HG03135 (cell line): ENCODE measurements around the gene DRAXIN.

Experiments
- ATAC-seq: cut with Tn5 transposase; IDR thresholded peaks from one replicate; pipeline ENCODE4 v1.9.1; 2021; ENCODE audit warnings: mild to moderate bottlenecking, moderate library complexity; ENCODE audit not compliant: unreplicated experiment

The DRAXIN gene

DNA sequence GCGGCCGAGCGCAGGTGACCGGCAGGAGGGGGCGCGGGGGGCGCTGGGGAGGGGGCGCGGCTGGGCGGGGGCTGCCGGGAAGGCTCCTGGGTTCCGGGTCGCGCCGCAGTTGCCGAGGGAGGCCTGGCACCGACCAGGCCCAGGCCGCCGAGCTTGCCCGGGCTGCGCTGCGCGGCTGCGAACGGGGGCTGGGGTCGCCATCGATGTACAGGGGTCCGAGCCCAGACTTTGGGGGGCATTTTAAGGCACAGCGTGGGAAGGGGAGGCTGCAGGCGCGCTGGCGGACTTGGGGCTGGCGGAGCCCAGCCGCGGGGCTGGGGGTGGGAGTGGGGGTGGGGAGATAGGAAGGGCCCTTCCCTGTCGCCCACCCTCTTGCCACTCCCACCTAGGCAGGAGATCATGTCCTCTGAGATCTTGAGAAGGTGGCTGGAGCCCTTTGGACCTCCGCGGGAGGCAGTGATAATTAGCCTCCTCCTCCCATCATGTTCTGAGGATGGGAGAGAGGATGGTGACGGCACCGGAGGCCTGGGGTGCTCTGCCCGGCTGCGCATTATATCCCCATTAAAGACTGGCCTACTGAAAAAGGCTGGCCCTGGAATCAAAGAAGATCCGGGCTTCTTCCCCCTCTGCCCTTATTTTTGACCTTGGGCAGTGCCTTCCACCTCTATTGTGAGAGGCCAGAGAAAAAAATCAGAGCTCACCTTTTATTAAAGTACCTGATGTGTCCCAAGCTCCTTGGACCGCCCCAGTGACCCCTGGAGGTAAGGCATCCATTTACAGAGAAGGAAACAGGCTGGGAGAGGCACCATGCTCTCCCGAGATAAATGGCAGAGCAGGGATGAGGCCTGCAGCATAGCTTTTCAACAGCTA lies 36.3 kb upstream of the DRAXIN start:
- ATAC-seq: peak; percentile 12

DNA sequence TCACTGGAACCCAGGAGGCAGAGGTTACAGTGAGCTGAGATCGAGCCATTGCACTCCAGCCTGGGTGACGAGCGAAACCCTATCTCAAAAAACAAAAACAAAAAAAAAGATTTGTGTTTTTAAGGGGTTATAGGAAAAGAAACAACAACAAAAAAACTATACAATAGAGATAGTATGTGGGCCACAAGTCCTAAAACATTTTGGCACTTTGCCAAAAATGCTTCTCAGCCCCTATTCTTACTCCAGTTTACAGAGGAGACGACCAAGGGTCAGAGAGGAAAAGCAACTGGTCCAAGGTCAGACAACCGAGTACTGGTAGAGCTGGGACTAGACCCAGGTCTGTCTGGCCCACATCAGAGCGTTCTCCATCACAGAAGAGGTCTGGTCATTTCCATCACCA lies 33.9 kb upstream of the DRAXIN start:
- ATAC-seq: no peak

DNA sequence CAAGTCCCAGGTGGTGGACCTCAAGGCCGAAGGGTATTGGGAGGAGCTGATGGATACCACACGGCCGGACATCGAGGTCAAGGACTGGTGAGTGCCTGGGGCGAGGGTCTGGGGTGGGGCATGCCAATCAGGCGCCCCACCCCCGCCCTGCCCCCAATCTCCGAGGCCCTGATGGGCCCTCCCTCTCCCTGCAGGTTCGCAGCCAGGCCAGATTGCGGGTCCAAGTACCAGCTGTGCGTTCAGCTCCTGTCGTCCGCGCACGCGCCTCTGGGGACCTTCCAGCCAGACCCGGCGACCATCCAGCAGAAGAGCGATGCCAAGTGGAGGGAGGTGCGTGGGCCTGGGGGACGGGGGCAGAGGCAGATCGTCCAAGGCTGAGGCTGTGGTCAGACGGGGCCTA lies 33.0 kb upstream of the DRAXIN start:
- no peak for ATAC-seq

DNA sequence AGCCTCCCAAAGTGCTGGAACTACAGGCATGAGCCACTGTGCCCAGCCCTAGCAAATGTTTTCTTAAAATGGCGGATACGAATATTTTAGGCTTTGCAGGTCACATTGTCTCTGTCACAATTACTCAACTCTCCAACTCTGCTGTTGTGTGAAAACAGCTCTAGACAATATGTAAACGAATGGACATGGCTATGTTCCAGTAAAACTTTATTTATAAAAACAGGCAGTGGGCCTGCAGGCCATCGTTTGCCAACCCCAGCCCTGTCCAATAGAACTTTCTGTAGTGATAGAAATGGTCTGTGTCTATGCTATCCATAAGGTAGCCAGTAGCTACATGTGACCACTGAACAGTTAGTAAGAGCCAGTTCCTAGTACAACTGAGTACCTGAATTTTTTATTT lies 31.8 kb upstream of the DRAXIN start:
- ATAC-seq: no peak

DNA sequence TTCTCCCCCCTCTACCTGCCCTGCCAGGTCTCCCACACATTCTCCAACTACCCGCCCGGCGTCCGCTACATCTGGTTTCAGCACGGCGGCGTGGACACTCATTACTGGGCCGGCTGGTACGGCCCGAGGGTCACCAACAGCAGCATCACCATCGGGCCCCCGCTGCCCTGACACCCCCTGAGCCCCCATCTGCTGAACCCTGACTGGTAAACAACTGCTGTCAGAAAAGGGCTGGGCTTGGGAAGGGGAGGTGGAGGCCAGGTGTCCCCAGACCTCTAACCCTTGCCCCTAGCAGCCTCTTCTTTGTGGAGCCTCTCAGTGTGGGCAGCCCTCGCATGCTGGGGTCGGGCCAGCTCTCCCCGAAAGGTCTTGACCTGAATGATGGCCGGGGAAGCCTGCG lies 30.4 kb upstream of the DRAXIN start:
- ATAC-seq: no peak

DNA sequence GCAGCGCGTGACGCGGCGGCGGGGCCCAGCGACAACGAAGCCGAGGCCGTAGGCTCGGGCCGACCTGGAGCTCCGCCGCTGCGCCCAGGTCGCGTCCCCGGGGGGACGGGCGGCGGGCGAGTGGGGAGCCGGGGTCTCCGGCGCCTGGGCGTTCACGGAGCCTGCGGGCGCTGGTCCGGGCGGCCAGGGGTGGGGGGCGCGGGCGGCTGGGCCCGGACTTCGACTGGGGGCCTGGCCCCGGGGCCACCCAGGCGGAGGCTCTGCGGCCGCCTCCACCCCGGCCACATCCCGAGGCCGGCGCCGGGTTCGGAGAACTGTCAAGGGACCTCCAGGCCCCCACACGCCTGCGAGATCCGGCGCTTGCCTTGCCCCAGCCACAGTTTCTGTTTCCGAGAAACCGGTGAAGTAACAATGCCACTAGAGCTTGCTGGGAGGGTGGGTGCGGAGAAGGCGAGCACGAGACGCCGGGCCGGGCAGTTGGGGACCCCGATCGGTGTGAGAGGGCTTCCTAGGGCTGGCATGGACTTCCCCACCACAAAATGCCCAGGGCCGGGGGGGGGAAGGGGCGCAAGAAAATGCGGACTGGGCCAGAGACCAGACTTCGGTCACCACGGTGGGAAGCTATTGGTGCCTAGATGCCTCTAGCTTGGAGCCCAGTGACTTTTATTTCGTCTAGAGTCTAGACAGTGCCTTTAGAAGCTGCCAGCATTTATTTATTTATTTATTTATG lies 27.0 kb upstream of the DRAXIN start:
- peak; percentile 53 for ATAC-seq

DNA sequence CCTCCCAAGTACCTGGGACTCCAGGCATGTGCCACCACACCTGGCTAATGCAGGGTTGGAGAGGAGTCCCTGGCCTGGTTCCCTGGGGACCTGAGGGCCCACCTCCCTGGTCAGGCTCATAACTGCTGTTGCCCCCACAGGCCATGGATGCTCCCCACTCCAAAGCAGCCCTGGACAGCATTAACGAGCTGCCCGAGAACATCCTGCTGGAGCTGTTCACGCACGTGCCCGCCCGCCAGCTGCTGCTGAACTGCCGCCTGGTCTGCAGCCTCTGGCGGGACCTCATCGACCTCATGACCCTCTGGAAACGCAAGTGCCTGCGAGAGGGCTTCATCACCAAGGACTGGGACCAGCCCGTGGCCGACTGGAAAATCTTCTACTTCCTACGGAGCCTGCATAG lies 23.0 kb upstream of the DRAXIN start:
- no peak for ATAC-seq

DNA sequence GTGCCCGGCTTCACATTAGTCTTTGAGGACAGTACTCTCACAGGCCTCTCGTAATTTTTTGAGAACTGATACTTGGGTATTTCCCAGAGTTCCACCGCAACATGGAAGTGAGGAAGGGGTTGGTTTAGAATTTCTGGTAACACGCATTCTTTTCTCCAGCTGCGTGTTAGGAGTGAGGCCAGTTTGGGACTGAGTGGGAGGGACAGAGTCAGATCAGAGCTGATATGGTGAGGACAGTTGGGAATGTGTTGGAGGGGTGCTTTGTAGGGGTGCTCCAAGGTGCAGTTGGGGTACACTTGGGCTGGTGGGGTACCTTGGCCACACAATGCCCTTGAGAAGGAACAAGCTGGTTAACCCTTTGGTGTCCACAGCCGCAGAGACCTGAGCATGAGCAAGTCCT lies 20.8 kb upstream of the DRAXIN start:
- no peak for ATAC-seq

DNA sequence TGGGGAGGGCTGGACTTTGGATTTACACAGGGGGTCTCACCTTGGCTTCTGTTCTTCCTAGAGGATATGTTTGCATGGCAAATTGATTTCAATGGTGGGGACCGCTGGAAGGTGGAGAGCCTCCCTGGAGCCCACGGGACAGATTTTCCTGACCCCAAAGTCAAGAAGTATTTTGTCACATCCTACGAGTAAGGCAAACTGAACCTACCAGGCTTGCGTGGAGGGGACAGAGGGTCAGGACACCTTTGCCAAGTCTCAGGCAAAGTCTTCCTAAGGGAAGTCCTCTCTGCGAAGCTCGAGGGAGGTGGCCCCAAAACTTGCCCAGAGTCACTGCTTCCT lies 20.3 kb upstream of the DRAXIN start:
- no peak for ATAC-seq

DNA sequence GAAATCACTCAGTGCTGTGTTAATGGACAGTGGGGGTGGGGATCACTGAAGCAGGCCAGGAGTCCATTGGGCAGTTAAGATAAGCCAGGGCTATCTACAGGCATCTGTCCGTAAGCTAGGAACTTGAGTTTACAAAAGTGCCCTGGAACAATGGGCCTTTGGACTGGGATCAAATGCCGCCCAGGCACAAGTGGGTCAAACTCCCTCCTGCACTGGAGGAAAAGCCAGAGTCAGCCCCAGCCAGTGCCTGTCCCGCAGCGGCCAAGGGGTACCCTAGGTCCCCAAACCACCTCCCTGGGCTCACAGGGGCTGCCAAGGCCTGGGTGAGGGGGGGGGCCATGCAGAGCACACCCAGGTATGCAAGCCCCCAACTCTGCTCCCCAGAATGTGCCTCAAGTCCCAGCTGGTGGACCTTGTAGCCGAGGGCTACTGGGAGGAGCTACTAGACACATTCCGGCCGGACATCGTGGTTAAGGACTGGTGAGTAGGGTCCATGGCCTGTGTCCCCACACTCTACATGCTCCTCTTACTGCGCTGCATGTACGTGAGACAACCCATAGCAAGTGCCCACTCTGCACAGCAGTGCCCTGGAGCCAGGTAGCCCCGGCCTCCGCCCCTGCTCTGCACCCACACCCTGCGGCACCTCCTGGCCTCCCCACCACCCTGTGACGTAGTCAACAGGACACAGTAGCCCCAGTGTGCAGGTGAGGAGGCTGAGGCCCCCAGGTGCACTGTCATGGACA lies 19.8 kb upstream of the DRAXIN start:
- no peak for ATAC-seq

DNA sequence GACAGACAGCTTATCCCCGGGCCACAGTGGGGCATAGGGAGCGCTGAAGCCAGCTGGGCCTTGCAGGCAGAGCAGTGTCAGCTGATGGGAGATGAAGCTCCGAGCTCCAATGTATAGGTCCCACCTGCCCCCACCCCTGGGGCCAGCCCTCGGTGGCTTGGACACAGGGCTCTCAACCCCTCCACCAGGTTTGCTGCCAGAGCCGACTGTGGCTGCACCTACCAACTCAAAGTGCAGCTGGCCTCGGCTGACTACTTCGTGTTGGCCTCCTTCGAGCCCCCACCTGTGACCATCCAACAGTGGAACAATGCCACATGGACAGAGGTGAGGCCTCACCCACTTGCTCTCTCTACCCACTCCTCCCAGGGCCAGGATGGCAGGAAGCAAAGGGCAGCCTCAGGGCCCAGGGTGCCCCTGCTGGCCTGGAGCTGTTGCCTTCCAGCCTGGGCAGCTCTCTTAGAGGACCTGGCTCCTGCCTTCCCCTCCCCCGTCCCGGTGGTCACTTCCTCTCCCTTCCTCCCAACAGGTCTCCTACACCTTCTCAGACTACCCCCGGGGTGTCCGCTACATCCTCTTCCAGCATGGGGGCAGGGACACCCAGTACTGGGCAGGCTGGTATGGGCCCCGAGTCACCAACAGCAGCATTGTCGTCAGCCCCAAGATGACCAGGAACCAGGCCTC lies 18.3 kb upstream of the DRAXIN start:
- ATAC-seq: no peak

DNA sequence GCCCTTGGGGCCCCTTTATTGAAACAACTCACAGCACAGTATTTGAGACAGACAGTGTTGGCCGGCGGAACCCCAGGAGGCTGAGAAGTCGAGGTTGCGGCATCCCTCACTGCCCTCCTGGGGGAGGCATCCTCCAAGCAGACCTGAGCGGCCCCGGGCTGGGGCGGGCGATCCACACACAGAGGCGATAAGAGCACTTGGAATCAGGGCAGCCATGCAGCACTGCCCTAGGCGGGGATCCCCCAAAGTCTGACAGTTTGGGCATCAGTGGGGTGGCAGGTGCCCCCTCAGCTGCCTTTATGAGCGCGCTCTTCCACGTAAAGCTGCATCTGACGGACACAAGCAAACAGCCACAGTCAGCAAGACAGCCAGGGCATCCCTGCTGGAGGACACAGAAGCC lies 17.0 kb upstream of the DRAXIN start:
- no peak for ATAC-seq

DNA sequence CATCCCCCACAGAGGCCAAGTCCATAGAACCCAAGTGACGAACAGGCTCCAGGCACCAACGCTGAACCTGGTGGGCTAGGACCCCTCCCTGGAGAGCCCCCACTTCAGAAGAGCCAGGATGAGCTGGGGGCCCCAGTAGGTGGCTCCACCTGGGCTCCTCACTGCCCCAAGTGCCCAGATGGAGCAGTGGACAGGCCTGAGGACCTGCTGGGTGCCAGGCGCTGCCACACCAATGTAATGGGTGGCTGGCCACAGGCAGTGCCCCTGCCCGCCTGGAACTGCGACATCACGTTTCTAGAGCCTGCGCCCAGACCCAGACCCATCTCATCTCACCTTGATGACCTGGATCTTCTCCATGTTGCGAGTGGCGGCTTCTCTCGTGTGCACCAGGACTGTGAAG lies 16.2 kb upstream of the DRAXIN start:
- no peak for ATAC-seq

DNA sequence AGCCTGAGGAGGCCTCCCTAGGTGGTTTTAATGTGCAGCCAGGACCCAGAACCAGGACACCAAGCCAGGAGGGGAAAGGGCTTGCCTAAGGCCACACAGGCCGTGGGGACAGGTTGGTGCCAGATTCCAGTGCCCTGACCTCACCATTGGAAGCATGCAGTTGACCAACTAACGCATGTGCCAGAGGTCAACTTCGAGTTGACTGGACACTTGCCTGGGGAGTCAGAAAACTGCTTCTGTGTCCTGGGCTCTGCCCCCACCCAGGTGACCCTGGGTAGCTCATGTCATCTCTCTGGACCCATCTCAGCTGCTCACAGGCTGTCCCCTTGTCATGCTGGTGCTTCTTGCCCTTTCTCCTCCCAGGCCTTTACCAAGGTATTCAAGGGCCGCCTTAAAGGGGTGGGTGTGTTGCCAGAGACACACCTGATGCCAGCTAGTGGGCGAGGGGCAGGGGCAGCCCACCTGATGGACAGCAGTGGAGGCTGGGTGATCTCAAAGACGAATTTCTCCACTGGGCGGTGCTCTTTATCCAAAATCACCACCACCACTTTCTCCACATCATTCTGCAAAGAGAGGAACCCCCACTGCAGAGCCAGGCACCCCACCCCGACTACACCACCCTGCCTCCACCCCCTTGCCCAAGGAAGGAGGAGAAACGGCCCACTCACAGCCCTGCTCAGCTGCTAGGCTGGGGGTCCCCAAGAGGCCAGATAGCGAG lies 15.0 kb upstream of the DRAXIN start:
- ATAC-seq: no peak

DNA sequence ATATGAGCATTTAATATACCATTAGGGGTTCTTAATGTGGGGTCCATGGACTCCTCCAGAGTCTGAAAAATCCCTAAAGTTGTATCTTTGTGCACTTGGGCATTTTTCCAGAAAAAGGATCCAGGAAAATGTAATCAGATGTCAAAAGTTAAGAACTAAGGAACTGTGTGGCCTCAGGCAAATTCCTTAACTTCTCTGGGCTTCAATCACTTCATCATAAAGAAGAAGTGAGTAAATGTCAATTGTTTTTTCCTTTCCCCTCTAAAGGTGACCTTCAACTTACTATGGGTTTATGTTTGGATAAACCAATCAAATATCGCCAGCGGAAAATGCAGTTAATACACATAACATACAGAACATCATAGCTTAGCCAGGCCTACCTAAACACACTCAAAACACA lies 13.1 kb upstream of the DRAXIN start:
- ATAC-seq: no peak

DNA sequence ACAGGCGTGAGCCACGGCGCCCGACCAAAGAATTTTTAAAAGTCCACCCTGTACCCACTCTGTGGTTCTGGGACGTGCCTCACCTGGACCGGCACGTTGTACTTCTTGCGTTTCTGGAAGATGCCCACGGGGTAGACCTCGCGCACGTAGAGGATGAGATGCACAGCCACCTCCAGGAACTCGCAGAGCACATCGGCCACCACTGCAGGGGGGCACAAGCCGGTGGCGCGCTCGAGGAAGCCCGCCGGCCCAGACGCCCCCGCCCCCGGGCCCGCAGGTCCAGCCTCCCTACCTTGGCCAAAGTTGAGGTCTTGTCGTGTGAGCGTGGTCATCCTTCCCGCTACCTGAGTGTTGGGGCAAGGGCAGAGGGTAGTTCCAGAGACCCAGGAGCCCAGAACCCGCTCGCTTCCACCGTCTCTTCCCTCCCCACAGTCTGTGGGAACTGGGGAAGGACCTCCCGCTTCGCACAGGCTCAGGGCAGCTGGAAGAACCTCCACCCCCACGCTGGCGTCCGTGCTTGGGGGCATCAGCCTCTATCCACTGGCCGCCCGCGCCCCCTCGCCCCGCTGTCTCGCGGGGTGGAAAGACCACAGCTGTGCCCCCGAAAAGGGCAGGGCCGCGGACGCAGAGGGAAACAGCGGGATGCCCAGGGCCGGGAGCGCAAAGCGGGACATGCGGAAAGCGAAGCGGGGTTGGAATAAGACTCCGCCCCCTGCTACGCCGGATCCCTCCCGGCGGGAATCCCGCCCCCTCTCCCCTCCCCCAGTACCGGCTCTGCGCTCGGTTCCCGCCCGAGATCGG lies 11.0 kb upstream of the DRAXIN start:
- peak; percentile 25 for ATAC-seq

DNA sequence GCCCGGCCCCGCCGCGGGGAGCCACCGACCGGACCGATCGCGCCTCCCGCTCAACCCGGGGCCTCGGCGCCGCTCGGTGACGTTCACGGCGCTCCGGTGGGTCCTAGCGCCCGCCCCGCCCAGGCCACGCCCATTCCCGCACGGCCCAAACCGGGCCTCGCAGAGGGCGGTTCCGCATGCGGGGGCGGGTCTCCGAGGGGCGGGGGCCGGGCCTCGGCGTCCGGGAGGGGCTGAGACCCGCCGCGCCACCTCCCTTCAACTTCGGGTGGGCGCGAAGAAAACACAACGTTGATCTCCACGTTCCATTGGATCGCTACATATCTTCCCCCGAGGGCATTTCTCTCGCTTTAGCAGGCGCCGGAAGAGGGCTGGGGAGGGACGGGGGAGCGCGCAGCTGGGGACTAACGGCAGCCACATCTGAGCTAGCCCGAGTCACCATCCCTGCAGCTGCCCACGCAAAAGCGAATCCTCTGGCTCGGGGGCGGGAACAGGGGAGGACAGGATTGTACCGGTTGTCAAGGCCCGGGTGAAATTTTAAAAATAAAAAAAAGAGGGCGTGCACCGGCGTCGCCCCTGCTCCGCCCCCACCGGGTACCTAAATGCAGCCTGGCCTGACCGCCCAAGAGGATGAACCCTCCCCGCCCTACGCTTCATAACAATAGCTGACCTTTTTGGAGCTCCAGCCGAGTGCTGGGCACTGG lies 10.3 kb upstream of the DRAXIN start, which contains the start of gene MAD2L2:
Gene MAD2L2, minus strand, starts transcription at position 78 of the 701 bp plus-strand sequence. CDS start 547 bp downstream, outside the sequence.
- ATAC-seq: peak; percentile 82

DNA sequence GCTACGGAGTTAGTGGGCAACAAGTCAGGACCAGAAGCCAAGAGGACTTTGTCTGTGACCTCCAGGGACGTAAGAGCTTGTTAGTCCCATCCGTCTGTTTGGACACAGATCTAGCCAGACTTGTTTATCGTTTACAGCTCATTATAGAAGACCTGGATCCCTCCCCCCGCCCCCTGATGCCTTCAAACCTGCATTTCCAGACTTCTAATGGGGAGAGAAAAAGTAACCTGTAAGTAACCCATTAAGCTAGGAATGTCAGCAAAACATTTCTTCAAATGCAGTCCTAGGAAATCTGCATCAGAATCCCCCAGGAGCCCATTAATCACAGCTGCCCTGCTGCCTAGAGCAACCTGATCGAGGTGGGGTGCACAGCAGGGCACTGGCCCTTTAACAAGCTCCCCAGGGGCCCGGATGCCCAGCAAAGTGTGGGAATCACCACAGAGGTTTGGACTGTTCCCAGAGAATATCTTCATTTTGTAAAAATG lies 9.2 kb upstream of the DRAXIN start:
- no peak for ATAC-seq

DNA sequence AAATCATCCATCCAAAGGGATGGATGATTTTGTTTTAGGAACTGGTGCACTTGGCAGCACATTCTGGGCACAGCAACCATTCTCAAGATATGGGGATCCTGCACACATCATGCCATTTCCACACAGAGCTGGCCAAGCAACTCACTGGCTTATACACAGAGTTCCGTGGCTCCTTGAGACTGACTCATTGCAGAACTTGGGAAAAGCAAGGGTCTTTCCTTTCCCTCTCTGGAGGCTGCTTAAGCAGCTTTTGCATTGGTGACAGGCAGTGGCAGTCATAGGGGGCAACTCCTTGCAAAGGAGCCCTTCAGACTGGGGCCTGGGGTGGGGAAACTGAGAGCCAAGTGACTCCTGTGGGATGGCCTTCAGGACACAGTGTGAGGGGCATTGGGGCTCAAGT lies 8.7 kb upstream of the DRAXIN start:
- ATAC-seq: no peak
